RWPE1 (cell line): ENCODE data around the gene GSTM4.
"Not testable (repeated sequence)": the region's sequence is repeated elsewhere in the genome, so short reads cannot be mapped to it uniquely, and the experiment has no call there.

Experiments used
- CTCF ChIA-PET: fragments of 350-600 bp; sonication (Branson Sonifier 250); formaldehyde crosslinking; extraction: SDS; loops from one replicate; lab custom pipeline; 2021; lab: Yijun Ruan, JAX
- POLR2A ChIA-PET: fragments of 400-600 bp; formaldehyde crosslinking; extraction: SDS; loops from one replicate; lab custom pipeline; 2020; ENCODE audit warnings: antibody characterized with exemption; ENCODE audit not compliant: low non-redundant PET; lab: Yijun Ruan, JAX
- DNase-seq: peaks from one replicate; pipeline ENCODE4 v3.0.0; 2012; ENCODE audit warnings: low spot score
- H3K27ac ChIP-seq: fragments of 450-650 bp; 2 replicates; pipeline ENCODE4 v1.5.1; 2017
- TF ChIP-seq, protein P1 (sequence below): fragments of 450-650 bp; conservative IDR thresholded peaks from 2 replicates; pipeline ENCODE4 v1.5.1; 2017; ENCODE audit warnings: low read depth, mild to moderate bottlenecking

The GSTM4 gene

GRCh38 chr1:109659997-109660690 lies 4.2 kb downstream of the GSTM4 start:
- CTCF ChIA-PET = interaction anchor here (0.6 kb wide), 1 partner anchor 20 kb away, joined by 3 read pairs; no protein-coding TSS in a partner anchor
- H3K27ac ChIP-seq = no peak overlapping the region
- TF ChIP-seq, protein P1, sequence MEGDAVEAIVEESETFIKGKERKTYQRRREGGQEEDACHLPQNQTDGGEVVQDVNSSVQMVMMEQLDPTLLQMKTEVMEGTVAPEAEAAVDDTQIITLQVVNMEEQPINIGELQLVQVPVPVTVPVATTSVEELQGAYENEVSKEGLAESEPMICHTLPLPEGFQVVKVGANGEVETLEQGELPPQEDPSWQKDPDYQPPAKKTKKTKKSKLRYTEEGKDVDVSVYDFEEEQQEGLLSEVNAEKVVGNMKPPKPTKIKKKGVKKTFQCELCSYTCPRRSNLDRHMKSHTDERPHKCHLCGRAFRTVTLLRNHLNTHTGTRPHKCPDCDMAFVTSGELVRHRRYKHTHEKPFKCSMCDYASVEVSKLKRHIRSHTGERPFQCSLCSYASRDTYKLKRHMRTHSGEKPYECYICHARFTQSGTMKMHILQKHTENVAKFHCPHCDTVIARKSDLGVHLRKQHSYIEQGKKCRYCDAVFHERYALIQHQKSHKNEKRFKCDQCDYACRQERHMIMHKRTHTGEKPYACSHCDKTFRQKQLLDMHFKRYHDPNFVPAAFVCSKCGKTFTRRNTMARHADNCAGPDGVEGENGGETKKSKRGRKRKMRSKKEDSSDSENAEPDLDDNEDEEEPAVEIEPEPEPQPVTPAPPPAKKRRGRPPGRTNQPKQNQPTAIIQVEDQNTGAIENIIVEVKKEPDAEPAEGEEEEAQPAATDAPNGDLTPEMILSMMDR = no peak
- POLR2A ChIA-PET = no interaction called here
- no peak for DNase-seq

DNA sequence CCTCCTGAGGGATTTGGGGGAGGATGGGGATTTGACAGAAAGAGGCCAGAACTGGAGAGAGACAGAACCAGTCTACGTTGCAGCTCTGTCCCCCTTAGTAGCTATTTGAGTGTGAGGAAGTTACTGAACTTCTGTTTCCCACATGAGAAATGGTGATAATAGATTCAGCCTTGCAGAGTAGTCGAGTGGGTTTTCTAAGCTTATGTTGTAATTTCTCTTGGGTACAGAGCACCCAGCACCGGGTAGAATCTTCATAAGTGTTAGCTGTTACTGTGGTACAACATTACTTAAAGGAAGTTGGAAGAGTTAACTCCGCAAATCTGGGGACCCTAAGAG lies 4.8 kb downstream of the GSTM4 start:
- CTCF ChIA-PET = interaction anchor here (0.6 kb wide), 1 partner anchor 20 kb away, joined by 3 read pairs; no protein-coding TSS in a partner anchor
- POLR2A ChIA-PET, H3K27ac ChIP-seq, DNase-seq: not testable (repeated sequence)

- TF ChIP-seq, protein P1 = no peak
- CTCF ChIA-PET = interaction anchor here (0.5 to 0.6 kb wide), 2 partner anchors 114 to 1864 kb away, joined by 3 to 4 read pairs; no protein-coding TSS in a partner anchor
- no peak overlapping the region for H3K27ac ChIP-seq
- POLR2A ChIA-PET = no interaction called here
- DNase-seq = no peak
Measured at GRCh38 chr1:109661391-109661790, 5.5 kb downstream of the GSTM4 start.

- no peak for DNase-seq
- TF ChIP-seq, protein P1 = no peak
- ChIA-PET POLR2A (no interaction called here), CTCF (no interaction called here)
- H3K27ac ChIP-seq = no peak overlapping the region
Measured at GRCh38 chr1:109664671-109665070, 8.8 kb downstream of the GSTM4 start.

DNA sequence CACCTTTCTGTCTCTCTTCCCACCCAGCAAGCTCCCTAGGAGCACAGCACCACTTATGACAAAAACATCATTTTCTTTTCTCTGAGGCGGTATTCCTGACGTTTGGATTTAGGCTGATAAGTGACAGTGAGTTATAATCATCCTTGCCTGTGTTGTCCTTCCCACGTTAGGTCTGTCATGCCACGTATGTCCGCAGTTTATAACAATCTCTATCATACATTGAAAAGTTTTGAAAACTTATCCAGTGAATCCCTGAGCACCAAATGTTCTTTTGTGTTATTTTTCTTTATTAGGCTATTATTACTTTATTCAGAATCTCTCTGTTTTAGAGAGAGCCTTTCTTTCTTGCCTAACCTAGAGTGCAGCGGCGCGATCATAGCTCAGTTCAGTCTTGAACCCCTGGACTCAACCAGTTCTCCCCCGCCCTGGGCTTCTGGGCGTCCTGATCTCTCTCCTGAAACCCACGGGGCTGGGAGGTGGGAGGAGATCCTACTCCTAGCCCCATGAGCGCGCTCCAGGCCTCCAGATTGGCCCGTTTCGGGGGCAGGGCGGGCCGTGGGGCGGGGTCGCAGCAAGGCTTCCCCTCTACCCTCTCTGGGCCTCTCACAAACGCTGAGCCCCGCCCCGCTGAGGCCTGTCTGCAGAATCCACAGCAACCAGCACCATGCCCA lies 11.7 kb downstream of the GSTM4 start, which contains the start of gene GSTM2:
Gene GSTM2 (plus strand): TSS at position 606 of the 671 bp plus-strand sequence. CDS start 59 bp downstream, at position 665.
- no peak within 1 kb of the TSS for H3K27ac ChIP-seq
- TF ChIP-seq, protein P1 = no peak
- ChIA-PET CTCF (interaction anchor here (0.5 kb wide), 1 partner anchor 18 kb away, joined by 5 read pairs; no protein-coding TSS in a partner anchor), POLR2A (no interaction called here)
- DNase-seq = no peak

DNA sequence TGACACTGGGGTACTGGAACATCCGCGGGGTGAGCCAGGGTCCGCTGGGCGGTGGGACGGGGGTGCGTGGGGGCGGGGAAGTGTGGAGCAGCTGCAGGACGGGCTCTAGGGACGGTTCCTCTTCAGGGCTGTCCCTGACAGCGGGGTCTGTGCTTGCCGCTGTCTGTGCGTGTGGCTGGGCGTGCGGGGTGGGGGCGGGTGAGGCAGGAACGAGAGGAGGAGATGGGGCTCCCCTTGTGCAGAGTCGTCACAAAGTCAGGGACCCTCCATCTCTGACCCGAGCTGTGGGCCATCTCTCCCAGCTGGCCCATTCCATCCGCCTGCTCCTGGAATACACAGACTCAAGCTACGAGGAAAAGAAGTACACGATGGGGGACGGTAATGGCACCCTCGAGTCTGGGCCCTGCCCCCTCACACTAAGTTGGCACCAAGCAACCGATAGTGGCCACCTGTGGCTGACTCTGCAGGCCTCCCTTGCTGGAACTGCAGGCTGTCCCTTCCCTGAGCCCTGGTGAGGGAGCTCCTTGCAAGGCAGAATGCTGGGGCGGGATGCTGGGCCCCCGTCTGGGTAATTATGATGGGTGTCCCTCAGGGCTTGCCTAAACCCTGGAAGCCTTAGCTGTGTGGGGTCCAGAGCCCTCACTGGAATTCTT lies 12.3 kb downstream of the GSTM4 start:
- TF ChIP-seq, protein P1 = no peak
- ChIA-PET POLR2A (no interaction called here), CTCF (no interaction called here)
- no peak for DNase-seq
- H3K27ac ChIP-seq = no peak overlapping the region
